LNCAP (cell line): ENCODE results near the gene OR51B5.

Experiments used
- TF ChIP-seq, protein P1 (sequence below): fragments of 450-650 bp; IDR thresholded peaks from 2 replicates; pipeline ENCODE4 v1.5.1; 2017; ENCODE audit warnings: mild to moderate bottlenecking

The OR51B5 gene

DNA sequence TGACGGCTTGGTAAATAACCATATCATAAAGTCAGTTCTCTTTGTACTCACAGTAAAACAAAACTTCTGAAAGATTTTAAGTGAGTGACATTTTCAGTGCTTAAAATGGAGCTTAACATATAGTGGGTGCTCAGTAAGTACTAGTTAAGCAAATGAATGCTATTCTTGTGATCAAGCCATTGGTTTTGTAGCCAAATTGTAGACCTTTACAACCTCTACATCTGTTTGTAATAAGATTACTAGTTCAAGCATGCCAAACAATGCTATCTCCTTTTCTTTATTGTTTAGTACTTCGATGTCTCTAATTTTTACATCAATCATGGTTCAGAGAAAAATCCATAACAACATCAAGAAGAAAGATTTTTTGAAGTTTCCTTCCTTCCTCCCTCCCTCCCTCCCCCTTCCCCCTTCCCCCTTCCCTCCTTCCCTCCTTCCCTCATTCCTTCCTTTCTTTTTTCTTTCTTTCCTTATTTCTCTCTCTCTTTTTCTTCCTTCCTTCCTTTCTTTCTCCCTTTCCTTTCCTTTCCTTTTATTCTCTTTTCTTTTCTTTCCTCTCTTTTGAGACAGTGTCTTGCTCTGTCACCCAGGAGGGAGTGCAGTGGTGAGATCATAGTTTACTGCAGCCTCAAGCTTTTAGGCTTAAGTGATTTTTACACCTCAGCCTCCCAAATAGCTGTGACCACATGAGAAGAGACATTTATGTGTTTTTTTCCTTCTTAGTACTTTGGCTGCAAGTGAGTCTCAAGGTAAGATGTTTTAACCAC is 35.9 kb downstream of the OR51B5 start:
- TF ChIP-seq, protein P1, sequence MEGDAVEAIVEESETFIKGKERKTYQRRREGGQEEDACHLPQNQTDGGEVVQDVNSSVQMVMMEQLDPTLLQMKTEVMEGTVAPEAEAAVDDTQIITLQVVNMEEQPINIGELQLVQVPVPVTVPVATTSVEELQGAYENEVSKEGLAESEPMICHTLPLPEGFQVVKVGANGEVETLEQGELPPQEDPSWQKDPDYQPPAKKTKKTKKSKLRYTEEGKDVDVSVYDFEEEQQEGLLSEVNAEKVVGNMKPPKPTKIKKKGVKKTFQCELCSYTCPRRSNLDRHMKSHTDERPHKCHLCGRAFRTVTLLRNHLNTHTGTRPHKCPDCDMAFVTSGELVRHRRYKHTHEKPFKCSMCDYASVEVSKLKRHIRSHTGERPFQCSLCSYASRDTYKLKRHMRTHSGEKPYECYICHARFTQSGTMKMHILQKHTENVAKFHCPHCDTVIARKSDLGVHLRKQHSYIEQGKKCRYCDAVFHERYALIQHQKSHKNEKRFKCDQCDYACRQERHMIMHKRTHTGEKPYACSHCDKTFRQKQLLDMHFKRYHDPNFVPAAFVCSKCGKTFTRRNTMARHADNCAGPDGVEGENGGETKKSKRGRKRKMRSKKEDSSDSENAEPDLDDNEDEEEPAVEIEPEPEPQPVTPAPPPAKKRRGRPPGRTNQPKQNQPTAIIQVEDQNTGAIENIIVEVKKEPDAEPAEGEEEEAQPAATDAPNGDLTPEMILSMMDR, result no peak

DNA sequence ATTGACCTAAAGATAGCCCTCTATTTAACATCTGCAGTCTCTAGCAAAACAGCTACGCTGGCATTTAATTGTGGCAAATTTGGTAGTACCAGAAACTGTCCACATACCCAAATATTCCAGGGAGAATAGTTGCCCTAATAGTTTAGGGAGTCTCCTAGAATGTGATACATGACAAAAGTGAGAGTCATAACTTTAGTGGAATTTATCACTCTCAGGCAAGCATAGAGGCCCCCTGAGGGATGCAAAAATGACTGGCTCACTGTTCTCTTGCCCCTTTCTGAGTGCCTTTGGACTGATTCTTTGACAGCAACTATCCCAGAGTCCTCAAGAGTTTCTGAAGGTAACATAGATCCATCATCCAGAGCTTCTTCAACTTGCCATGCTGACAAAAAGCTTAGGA is 39.3 kb downstream of the OR51B5 start:
- TF ChIP-seq, protein P1, result no peak

DNA sequence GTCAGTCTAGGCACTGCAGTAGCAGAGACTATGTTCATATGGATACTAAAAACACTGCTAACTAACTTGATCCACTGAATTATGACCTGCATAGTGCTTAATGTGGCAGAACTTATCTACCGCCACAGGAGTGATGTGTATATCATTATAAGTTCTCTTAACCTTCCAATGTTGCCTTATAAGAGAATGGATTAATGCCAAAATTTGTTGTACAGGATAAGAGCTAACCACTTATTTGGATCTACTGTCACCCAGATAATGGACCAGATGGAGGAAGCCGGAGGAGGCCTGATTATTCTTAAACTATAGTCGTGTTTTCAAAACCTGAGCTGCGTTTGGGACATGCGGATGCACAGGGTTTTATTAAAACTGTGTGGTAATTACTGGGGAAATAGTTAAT is 39.7 kb downstream of the OR51B5 start:
- TF ChIP-seq, protein P1, result no peak

DNA sequence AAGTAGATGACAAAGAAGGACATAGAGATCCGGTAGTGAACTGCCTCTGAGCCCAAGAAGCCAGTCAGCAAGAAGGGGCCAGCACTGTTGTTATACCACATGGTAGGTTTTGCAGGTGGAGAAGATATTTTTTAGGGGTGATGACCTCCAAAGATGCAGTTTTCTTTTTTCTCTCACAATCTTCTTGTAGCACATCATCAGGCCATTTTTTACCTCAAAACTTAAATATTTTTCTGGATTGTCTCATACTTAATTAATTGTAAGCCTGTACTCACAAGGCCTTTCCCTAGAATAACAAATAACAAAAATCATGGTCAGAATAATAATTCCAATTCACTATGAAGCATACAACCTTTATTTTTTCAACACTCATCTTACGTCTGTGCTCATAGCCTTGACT is 41.5 kb downstream of the OR51B5 start, which contains the start of gene OR51B4:
Gene OR51B4 (minus strand): TSS at position 101 of the 400 bp plus-strand sequence. CDS start 0 bp downstream, at position 101.
- TF ChIP-seq, protein P1, result no peak

DNA sequence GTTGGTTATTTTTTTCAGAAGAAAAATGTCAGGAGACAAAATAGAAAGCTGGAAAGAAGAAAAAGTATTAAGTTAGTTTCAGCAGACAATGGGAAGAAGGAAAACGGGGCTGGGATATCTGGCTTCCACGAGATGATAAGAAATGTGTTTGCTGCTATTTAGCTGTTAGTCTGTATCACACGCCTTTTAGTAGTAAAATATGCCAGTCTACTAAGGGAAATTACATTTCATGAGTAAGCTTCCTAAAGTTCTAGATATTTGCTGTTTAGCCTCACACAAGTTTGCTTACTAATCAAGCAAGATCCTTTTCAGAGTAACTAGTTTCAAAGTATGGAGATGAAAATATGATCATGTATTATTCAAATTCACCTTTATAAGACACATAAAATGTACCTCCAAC is 43.1 kb downstream of the OR51B5 start:
- TF ChIP-seq, protein P1, result no peak

DNA sequence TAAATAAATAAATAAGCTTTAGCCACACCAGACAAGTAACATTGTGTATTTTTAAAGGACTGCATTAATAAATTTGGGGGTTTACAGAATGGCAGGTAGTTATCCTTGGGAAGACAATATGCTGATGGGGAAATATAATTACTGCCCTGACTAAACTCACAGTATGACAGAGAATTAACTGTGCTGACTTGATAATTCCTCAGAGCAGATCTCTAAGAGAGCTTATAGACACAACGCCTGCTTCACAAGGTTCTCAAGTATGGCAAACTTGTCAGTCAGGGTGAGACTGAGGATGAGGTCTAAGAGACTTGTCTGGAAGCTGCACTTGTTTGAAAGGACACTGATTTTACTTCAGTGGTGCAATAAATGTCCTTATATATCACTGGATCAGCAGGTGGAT is 44.9 kb downstream of the OR51B5 start:
- TF ChIP-seq, protein P1, result no peak

DNA sequence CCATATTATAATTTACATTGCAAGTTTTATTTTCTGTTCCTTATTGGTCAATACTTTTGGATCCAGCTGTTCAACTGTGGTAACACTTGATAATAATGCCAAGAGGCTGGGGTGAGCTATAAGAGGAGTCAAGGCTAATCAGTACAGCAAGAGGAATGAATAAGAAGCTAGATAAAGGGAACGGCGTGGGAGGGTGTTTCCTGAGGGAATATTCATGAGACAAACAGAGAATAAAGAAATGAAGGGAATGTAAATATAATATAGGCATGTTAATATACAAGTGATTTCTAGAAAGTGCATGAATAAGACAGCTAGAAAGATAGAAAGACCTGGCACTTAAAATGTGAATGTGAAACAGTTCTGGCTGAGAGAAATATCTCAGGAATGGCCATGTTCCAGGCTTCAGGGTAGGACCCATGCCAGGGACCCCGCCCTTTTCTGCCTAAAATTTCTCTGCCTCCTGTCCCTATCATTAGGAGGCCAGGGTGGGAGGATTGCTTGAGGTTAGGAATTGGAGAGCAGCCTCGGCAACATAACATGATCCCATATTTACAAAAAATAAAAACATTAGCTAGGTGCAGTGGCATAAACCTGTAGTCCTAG is 45.5 kb downstream of the OR51B5 start:
- TF ChIP-seq, protein P1, result no peak
